Activated T-cell treated with anti-CD3 and anti-CD28 coated beads, Interleukin-2, amount 50 U/mL, for 72 hours (primary cell): ENCODE measurements around the gene WDFY4. TPM values are rescaled to one million over a fixed set of nuclear protein-coding genes. Genes with fewer than 3 reads are reported as not detected.

Experiments
- ATAC-seq, 2 donors: fragments of 150-1000 bp; cut with Tn5 transposase; replicated peaks in 1 of 2; 2 replicates each; pipeline ENCODE4 v1.10.0; 2021; ENCODE audit warnings: moderate library complexity in 2 of 2, mild to moderate bottlenecking in 1 of 2
- DNase-seq, 2 donors: peaks; one replicate each; pipeline ENCODE4 v3.0.0; 2021 to 2022; ENCODE audit warnings: mixed read lengths in 1 of 2
- H3K27ac Mint-ChIP-seq: one replicate; pipeline ENCODE4 v1.8.0; 2022; ENCODE audit warnings: mild to moderate bottlenecking, moderate library complexity, mixed read lengths
- H3K27me3 Mint-ChIP-seq: one replicate; pipeline ENCODE4 v1.8.0; 2022; ENCODE audit warnings: low read depth, mixed read lengths
- H3K36me3 Mint-ChIP-seq, 2 donors: one replicate each; pipeline ENCODE4 v1.8.0; 2022; ENCODE audit warnings: mixed read lengths in 2 of 2, mild to moderate bottlenecking in 1 of 2; ENCODE audit not compliant: insufficient read depth in 2 of 2
- H3K4me1 Mint-ChIP-seq: one replicate; pipeline ENCODE4 v1.8.0; 2022; ENCODE audit warnings: low read depth, mixed read lengths
- H3K4me3 Mint-ChIP-seq, 2 donors: one replicate each; pipeline ENCODE4 v1.8.0; 2022; ENCODE audit warnings: mild to moderate bottlenecking in 2 of 2, mixed read lengths in 2 of 2, moderate library complexity in 2 of 2
- H3K9me3 Mint-ChIP-seq, 2 donors: one replicate each; pipeline ENCODE4 v1.8.0; 2022; ENCODE audit warnings: mixed read lengths in 2 of 2
- total RNA-seq, 2 donors: library from RNA; stranded (reverse); gene quantifications; one replicate each; pipeline ENCODE4 v1.2.3, GENCODE V29; 2022

Gene WDFY4
- total RNA-seq, 2 donors from 2014 or later: 0.58 to 1.7 TPM

GRCh38 chr10:48798481-48799254 lies 114.0 kb downstream of the WDFY4 start:
- H3K27me3 Mint-ChIP-seq: no peaks in the 10 kb centered on the region
- ATAC-seq: no peak
- H3K4me3 Mint-ChIP-seq: no peak overlapping the region
- H3K9me3 Mint-ChIP-seq: peaks cover 6% of the 10 kb centered on the region in 2 donors
- H3K4me1 Mint-ChIP-seq: peaks cover 27% of the 10 kb centered on the region
- H3K27ac Mint-ChIP-seq: peak overlapping the region; percentile 61
- H3K36me3 Mint-ChIP-seq: peaks cover 7 to 14% of the 10 kb centered on the region in 2 donors
- DNase-seq: no peak

- DNase-seq: no peak
- peaks cover 35% of the 10 kb centered on the region for H3K4me1 Mint-ChIP-seq
- peak overlapping the region in 1 of 2 donors; percentile 59 for H3K4me3 Mint-ChIP-seq
- no peak for ATAC-seq
- H3K36me3 Mint-ChIP-seq: peaks cover 7 to 14% of the 10 kb centered on the region in 2 donors
- H3K9me3 Mint-ChIP-seq: peaks cover 6% of the 10 kb centered on the region in 2 donors
- H3K27me3 Mint-ChIP-seq: no peaks in the 10 kb centered on the region
- H3K27ac Mint-ChIP-seq: peak overlapping the region; percentile 31
Observed at GRCh38 chr10:48799341-48800006, 114.8 kb downstream of the WDFY4 start.

GRCh38 chr10:48800007-48800675 lies 115.5 kb downstream of the WDFY4 start:
- Mint-ChIP-seq H3K9me3 (peaks cover 6% of the 10 kb centered on the region in 2 donors), H3K36me3 (peaks cover 7 to 14% of the 10 kb centered on the region in 2 donors), H3K4me1 (peaks cover 41% of the 10 kb centered on the region), H3K27me3 (no peaks in the 10 kb centered on the region), H3K4me3 (peak overlapping the region; percentile 36 to 59), H3K27ac (peak overlapping the region; percentile 53)
- no peak for DNase-seq
- no peak for ATAC-seq

GRCh38 chr10:48801001-48801421 lies 116.3 kb downstream of the WDFY4 start:
- H3K4me1 Mint-ChIP-seq: peaks cover 45% of the 10 kb centered on the region

GRCh38 chr10:48802611-48803071 lies 118.0 kb downstream of the WDFY4 start:
- ATAC-seq: peak; percentile 80 to 86
- peaks cover 45% of the 10 kb centered on the region for H3K4me1 Mint-ChIP-seq
- peaks cover 6% of the 10 kb centered on the region in 2 donors for H3K9me3 Mint-ChIP-seq
- H3K27ac Mint-ChIP-seq: no peak overlapping the region
- no peak overlapping the region for H3K4me3 Mint-ChIP-seq
- DNase-seq: peak in 1 of 2 donors; percentile 8
- H3K27me3 Mint-ChIP-seq: no peaks in the 10 kb centered on the region
- peaks cover 7 to 14% of the 10 kb centered on the region in 2 donors for H3K36me3 Mint-ChIP-seq

More at GRCh38 chr10:48801001-48801421, 116.3 kb downstream of the WDFY4 start:
- Mint-ChIP-seq H3K36me3 (peaks cover 7 to 14% of the 10 kb centered on the region in 2 donors), H3K27me3 (no peaks in the 10 kb centered on the region), H3K27ac (peak overlapping the region; percentile 53), H3K9me3 (peaks cover 6% of the 10 kb centered on the region in 2 donors), H3K4me3 (no peak overlapping the region)
- DNase-seq (no peak), ATAC-seq (peak in 1 of 2 donors; percentile 51)

- Mint-ChIP-seq H3K27me3 (no peaks in the 10 kb centered on the region), H3K36me3 (peaks cover 7 to 14% of the 10 kb centered on the region in 2 donors), H3K4me3 (no peak overlapping the region), H3K9me3 (peaks cover 6% of the 10 kb centered on the region in 2 donors), H3K4me1 (peaks cover 45% of the 10 kb centered on the region), H3K27ac (no peak overlapping the region)
- DNase-seq: no peak
- no peak for ATAC-seq
Observed at GRCh38 chr10:48803801-48804584, 119.3 kb downstream of the WDFY4 start.

- no peak overlapping the region for H3K27ac Mint-ChIP-seq
- DNase-seq (no peak), ATAC-seq (no peak)
- peaks cover 44% of the 10 kb centered on the region for H3K4me1 Mint-ChIP-seq
- peak overlapping the region in 1 of 2 donors; percentile 18 for H3K4me3 Mint-ChIP-seq
- H3K27me3 Mint-ChIP-seq: no peaks in the 10 kb centered on the region
- H3K9me3 Mint-ChIP-seq: peaks cover 6% of the 10 kb centered on the region in 2 donors
- H3K36me3 Mint-ChIP-seq: peaks cover 6 to 9% of the 10 kb centered on the region in 2 donors
Observed at GRCh38 chr10:48804740-48805182, 120.1 kb downstream of the WDFY4 start.

- no peak overlapping the region for H3K27ac Mint-ChIP-seq
- H3K9me3 Mint-ChIP-seq: peaks cover under 1% of the 10 kb centered on the region in 2 donors
- ATAC-seq (no peak), DNase-seq (no peak)
- peaks cover under 1 to 3% of the 10 kb centered on the region in 2 donors for H3K36me3 Mint-ChIP-seq
- peaks cover 38% of the 10 kb centered on the region for H3K4me1 Mint-ChIP-seq
- no peaks in the 10 kb centered on the region for H3K27me3 Mint-ChIP-seq
- no peak overlapping the region for H3K4me3 Mint-ChIP-seq
Observed at GRCh38 chr10:48805411-48805810, 120.7 kb downstream of the WDFY4 start.

GRCh38 chr10:48805848-48806247 lies 121.2 kb downstream of the WDFY4 start:
- no peak overlapping the region for H3K27ac Mint-ChIP-seq
- DNase-seq: no peak
- no peak overlapping the region for H3K4me3 Mint-ChIP-seq
- H3K36me3 Mint-ChIP-seq: no peaks in the 10 kb centered on the region
- H3K27me3 Mint-ChIP-seq: no peaks in the 10 kb centered on the region
- no peak for ATAC-seq
- no peaks in the 10 kb centered on the region for H3K9me3 Mint-ChIP-seq
- H3K4me1 Mint-ChIP-seq: peaks cover 34% of the 10 kb centered on the region

- Mint-ChIP-seq H3K27ac (no peak overlapping the region), H3K4me1 (peaks cover 34% of the 10 kb centered on the region), H3K27me3 (no peaks in the 10 kb centered on the region), H3K4me3 (no peak overlapping the region), H3K36me3 (no peaks in the 10 kb centered on the region), H3K9me3 (no peaks in the 10 kb centered on the region)
- no peak for ATAC-seq
- no peak for DNase-seq
Observed at GRCh38 chr10:48806342-48806741, 121.7 kb downstream of the WDFY4 start.

GRCh38 chr10:48807791-48808470 lies 123.3 kb downstream of the WDFY4 start:
- H3K9me3 Mint-ChIP-seq: no peaks in the 10 kb centered on the region
- no peak overlapping the region for H3K27ac Mint-ChIP-seq
- DNase-seq (no peak), ATAC-seq (no peak)
- H3K27me3 Mint-ChIP-seq: no peaks in the 10 kb centered on the region
- H3K4me1 Mint-ChIP-seq: peaks cover 23% of the 10 kb centered on the region
- H3K4me3 Mint-ChIP-seq: no peak overlapping the region
- H3K36me3 Mint-ChIP-seq: no peaks in the 10 kb centered on the region

GRCh38 chr10:48809261-48809660 lies 124.6 kb downstream of the WDFY4 start:
- Mint-ChIP-seq H3K4me3 (no peak overlapping the region), H3K36me3 (no peaks in the 10 kb centered on the region), H3K27me3 (no peaks in the 10 kb centered on the region), H3K9me3 (no peaks in the 10 kb centered on the region), H3K27ac (no peak overlapping the region), H3K4me1 (peaks cover 12% of the 10 kb centered on the region)
- DNase-seq (no peak), ATAC-seq (peak in 1 of 2 donors; percentile 58)
